ENCODE data around the gene SMYD1. TPM values are rescaled to one million over a fixed set of nuclear protein-coding genes. Genes with fewer than 3 reads are reported as not detected.

SMYD1 gene
- total and polyA plus RNA-seq, 10 of the 15 experiments (the other 5 are each of a cell fraction or from before 2014, with no cell fraction given), result 0.09 TPM; not detected in 9

GRCh38 chr2:88036606-88037005 lies 31.0 kb upstream of the SMYD1 start:
- no peaks in the 10 kb centered on the region for H3K9me3 ChIP-seq (replicated peaks; ENCODE audit: control insufficient read depth, insufficient read depth, low read length)
- CTCF ChIA-PET, result interaction anchor here (1.4 kb wide), 1 partner anchor 9 kb away, joined by 4 read pairs; no protein-coding TSS in a partner anchor
- POLR2A ChIA-PET, result no interaction called here
- H3K27me3 ChIP-seq (replicated peaks in 1 of 2; ENCODE audit: control insufficient read depth in 2 of 2, insufficient read depth in 2 of 2, low read length in 1 of 2), result no peaks in the 10 kb centered on the region
- H4K20me1 ChIP-seq (ENCODE audit: control insufficient read depth, insufficient read depth), result no peaks in the 10 kb centered on the region
- H3K4me1 ChIP-seq (ENCODE audit: control insufficient read depth, insufficient read depth, low read length), result no peaks in the 10 kb centered on the region
- DNase-seq (ENCODE audit: low read depth, low spot score), result no peak
- TF ChIP-seq SIN3A (IDR thresholded peaks at IDR 0.05; ENCODE audit: low read depth, low read length) (no peak), PML (IDR thresholded peaks at IDR 0.05; ENCODE audit: low read length) (no peak)
- H3K4me2 ChIP-seq (ENCODE audit: control insufficient read depth, insufficient read depth), result no peak overlapping the region
- BruUV-seq (replicated peaks), result no TSS peak
- RAD21 ChIA-PET (ENCODE audit: unreplicated experiment), result no interaction called here
- SMC1A ChIA-PET (ENCODE audit: uncharacterized antibody, unreplicated experiment), result no interaction called here
- no peaks in the 10 kb centered on the region for H3K79me2 ChIP-seq (ENCODE audit: control insufficient read depth, insufficient read depth, low read length)
- no peak overlapping the region for H3K27ac ChIP-seq (ENCODE audit: control insufficient read depth, insufficient read depth)
- no peak for FAIRE-seq
- 0 out of 4 replicates have a peak, but pooled peaks cover 0 to 3% of the 10 kb centered on the region in 2 experiments for H3K36me3 ChIP-seq (ENCODE audit: control insufficient read depth in 2 of 2, insufficient read depth in 2 of 2, low read length in 1 of 2)
- H2AFZ ChIP-seq (ENCODE audit: control insufficient read depth, low read depth, low read length), result no peak overlapping the region
- in situ Hi-C loops (cut with MboI) (no loop called here), intact Hi-C loops (cut with micrococcal nuclease; ENCODE audit: unreplicated experiment) (loop anchor here (10.0 kb wide), 1 partner anchor 58 kb away; no protein-coding TSS in a partner anchor)
- H3K4me3 ChIP-seq, result no peak overlapping the region
- no peak for ATAC-seq
- no peak overlapping the region for H3K9ac ChIP-seq (ENCODE audit: control insufficient read depth, insufficient read depth, low read length)

GRCh38 chr2:88038263-88039105 lies 29.1 kb upstream of the SMYD1 start:
- H3K4me2 ChIP-seq (ENCODE audit: control insufficient read depth, insufficient read depth), result no peak overlapping the region
- ChIA-PET CTCF (no interaction called here), POLR2A (no interaction called here), SMC1A (ENCODE audit: uncharacterized antibody, unreplicated experiment) (interaction anchor here (0.9 to 1.4 kb wide), 3 partner anchors 22 kb away, joined by 3 to 5 read pairs (median 3); partner anchors contain the start of gene RNU2-63P), RAD21 (ENCODE audit: unreplicated experiment) (no interaction called here)
- FAIRE-seq, result no peak
- no peak overlapping the region for H3K4me3 ChIP-seq
- H3K9me3 ChIP-seq (replicated peaks; ENCODE audit: control insufficient read depth, insufficient read depth, low read length), result no peaks in the 10 kb centered on the region
- 97% methylated on average over 4 of the region's 4 CpGs for WGBS (ENCODE audit: insufficient coverage, insufficient replicate concordance, low lambda C conversion rate, missing lambda C conversion rate)
- TF ChIP-seq HDAC6 (IDR thresholded peaks at IDR 0.05; ENCODE audit: unreplicated experiment), result no peak
- TF ChIP-seq EP300 (IDR thresholded peaks at IDR 0.05; ENCODE audit: borderline replicate concordance in 1 of 2, control insufficient read depth in 1 of 2, low read depth in 2 of 2, low read length in 2 of 2), result no peak
- TF ChIP-seq GATAD2B (conservative IDR thresholded peaks at IDR 0.05; ENCODE audit: low read depth), result no peak
- TF ChIP-seq RELB (IDR thresholded peaks at IDR 0.05; ENCODE audit: low read depth), result no peak
- no peak for TF ChIP-seq NKRF (conservative IDR thresholded peaks at IDR 0.05)
- TF ChIP-seq IKZF2 (IDR thresholded peaks at IDR 0.05), result no peak
- TF ChIP-seq POLR2AphosphoS5 (IDR thresholded peaks at IDR 0.05; ENCODE audit: low read length), result no peak
- no peak for ATAC-seq
- 0 out of 4 replicates have a peak, but pooled peaks cover 0 to 3% of the 10 kb centered on the region in 2 experiments for H3K36me3 ChIP-seq (ENCODE audit: control insufficient read depth in 2 of 2, insufficient read depth in 2 of 2, low read length in 1 of 2)
- no peak overlapping the region for H3K27ac ChIP-seq (ENCODE audit: control insufficient read depth, insufficient read depth)
- no peak overlapping the region for H2AFZ ChIP-seq (ENCODE audit: control insufficient read depth, low read depth, low read length)
- no peaks in the 10 kb centered on the region for H3K27me3 ChIP-seq (replicated peaks in 1 of 2; ENCODE audit: control insufficient read depth in 2 of 2, insufficient read depth in 2 of 2, low read length in 1 of 2)
- no peak for DNase-seq (ENCODE audit: low read depth, low spot score)
- no peaks in the 10 kb centered on the region for H3K4me1 ChIP-seq (ENCODE audit: control insufficient read depth, insufficient read depth, low read length)
- no peaks in the 10 kb centered on the region for H3K79me2 ChIP-seq (ENCODE audit: control insufficient read depth, insufficient read depth, low read length)
- intact Hi-C loops (cut with micrococcal nuclease; ENCODE audit: unreplicated experiment) (loop anchor here (10.0 kb wide), 1 partner anchor 56 kb away; no protein-coding TSS in a partner anchor), in situ Hi-C loops (cut with MboI) (no loop called here)
- no peaks in the 10 kb centered on the region for H4K20me1 ChIP-seq (ENCODE audit: control insufficient read depth, insufficient read depth)
- no TSS peak for BruUV-seq (replicated peaks)
- H3K9ac ChIP-seq (ENCODE audit: control insufficient read depth, insufficient read depth, low read length), result no peak overlapping the region

All from GM12878 (cell line).